SKM-1 treated with dmso at 0.1 percent for 144 hours (cell line): Measurements from ENCODE around the gene CCDC149.

ENCODE experiments used
- DNase-seq: peaks from one replicate; lab custom pipeline; 2025; ENCODE audit not compliant: unreplicated experiment; lab: John Stamatoyannopoulos, UW

CCDC149 gene

DNA sequence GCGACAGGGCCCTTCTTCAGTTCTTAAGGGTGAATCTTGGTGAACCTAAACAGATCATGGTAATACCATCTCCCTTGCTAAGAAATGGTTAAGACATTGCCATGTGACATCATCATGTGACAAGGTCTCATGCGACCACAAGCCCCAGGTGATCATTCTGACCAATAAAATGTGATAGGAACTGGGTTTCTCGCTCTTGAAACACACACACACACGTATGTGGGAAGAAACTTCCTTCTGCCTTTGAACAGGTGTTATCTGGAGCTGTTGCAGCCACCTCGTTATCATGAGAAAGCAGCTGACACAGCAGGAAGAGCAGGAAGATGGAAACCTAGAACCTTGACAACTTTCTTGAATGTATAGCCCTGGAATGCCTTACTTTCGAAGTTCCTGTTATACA, 107.3 kb downstream of the CCDC149 start:
- DNase-seq, result no peak

DNA sequence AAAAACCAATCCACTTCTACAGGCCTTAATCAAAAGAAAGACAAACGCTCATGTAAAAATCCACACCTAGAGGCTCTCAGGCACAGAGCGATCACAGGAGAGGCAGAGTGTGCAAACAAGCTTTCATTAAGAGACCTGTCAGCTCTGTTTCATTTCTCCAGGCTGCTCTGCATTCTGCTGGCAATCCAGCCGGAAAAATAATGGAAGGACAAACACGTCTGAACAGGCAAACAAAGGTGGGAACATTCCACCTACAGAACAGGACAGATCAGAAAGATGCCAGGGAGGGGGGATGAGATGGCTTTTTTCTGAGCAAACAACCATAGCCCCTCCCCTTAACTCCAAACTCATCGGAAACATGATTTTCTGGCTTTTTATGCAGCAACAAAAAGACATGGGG, 107.8 kb downstream of the CCDC149 start:
- DNase-seq, result no peak

DNA sequence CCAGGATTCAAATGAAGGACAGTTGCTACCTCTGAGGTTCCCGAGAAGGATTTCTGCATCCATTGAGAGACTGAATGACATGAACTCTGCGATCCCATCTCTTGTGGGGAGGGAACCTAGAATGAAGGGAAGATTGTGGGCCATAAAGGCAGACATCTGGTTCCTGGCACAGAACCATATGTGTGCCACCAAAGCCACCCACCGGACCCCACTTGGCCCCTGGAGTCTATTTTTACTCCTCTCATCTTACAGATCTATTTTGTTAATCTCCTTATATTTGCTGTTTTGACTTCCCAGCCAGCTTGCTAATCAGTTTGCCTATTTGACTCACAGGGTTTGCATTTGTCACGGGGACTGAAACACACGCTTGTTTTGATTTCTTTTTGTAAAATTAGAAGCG, 110.2 kb downstream of the CCDC149 start:
- DNase-seq, result no peak

DNA sequence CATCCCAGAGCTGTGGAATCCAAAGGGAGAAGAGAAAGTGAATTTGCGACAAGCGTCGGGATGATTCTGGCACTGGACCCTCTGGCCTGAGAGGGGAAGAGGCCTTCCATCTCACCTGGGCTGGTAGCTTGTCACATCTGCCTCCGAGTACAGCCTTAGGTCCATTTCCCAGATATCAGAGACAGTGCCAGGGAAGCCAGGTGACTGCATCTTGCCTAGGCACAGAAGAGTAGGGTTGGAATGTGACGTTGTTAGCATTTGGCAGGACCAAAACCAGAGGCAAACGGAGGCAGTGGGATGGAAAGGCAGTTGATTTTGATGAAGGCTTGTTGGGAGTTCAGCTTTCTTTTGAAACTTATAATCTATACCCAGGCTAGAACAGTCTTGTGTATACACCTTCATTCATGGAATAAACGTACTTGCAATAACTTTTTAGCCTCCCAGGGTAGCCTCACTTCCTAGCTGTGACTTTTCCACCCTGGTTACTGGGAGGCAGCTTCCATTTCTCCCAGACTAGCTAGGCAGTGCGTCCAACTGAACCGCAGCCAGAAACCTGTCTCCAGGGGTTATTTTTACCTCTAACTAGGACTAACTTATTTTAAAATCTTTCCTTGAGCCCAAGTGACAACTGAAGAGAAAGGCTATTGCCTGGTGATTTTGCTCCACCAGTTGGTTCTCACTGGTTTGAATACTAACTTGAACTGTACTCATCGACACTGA, 111.5 kb downstream of the CCDC149 start:
- no peak for DNase-seq

DNA sequence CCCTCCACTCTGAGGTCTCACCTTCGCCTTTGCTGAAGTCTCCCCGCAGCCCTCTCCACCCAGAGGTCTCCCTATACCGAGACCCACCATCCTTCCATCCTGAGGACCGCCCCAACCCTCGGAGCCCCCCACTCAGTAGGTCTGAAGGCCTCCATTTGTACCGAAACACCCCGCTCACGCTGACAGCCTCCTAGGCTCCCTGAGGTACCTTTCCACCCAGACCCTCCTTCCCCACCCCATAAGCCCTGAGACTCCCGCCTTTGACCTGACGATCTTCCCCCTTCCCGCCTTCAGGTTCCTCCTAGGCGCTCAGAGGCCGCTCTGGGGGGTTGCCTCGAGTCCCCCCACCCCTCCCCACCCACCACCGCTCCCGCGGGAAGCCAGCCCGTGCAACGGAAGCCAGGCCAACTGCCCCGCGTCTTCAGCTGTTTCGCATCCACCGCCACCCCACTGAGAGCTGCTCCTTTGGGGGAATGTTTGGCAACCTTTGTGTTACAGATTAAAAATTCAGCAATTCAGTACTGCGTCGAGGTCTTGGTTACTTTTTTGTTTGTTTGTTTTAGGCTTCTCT, 112.4 kb downstream of the CCDC149 start:
- no peak for DNase-seq

DNA sequence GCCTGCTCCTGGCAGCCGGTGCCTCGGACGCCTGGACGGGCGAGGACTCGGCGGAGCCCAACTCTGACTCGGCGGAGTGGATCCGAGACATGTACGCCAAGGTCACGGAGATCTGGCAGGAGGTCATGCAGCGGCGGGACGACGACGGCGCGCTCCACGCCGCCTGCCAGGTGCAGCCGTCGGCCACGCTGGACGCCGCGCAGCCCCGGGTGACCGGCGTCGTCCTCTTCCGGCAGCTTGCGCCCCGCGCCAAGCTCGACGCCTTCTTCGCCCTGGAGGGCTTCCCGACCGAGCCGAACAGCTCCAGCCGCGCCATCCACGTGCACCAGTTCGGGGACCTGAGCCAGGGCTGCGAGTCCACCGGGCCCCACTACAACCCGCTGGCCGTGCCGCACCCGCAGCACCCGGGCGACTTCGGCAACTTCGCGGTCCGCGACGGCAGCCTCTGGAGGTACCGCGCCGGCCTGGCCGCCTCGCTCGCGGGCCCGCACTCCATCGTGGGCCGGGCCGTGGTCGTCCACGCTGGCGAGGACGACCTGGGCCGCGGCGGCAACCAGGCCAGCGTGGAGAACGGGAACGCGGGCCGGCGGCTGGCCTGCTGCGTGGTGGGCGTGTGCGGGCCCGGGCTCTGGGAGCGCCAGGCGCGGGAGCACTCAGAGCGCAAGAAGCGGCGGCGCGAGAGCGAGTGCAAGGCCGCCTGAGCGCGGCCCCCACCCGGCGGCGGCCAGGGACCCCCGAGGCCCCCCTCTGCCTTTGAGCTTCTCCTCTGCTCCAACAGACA, 113.1 kb downstream of the CCDC149 start:
- DNase-seq, result no peak

DNA sequence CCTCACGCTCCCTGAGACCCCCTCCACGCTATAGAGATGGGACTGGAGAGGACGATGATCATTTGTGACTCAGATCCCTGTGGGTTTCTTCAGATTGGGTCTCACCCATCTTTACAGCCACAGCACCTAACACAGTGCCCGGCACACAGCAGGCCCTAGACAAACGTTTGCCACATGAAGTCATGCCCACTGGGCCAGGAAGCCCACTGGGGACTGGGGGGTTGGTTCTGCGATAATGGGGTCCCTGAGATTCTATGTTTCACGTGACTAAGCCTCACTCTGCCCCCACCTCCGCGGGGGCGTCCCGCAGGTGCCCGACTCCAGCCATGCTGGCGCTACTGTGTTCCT, 113.7 kb downstream of the CCDC149 start:
- no peak for DNase-seq

DNA sequence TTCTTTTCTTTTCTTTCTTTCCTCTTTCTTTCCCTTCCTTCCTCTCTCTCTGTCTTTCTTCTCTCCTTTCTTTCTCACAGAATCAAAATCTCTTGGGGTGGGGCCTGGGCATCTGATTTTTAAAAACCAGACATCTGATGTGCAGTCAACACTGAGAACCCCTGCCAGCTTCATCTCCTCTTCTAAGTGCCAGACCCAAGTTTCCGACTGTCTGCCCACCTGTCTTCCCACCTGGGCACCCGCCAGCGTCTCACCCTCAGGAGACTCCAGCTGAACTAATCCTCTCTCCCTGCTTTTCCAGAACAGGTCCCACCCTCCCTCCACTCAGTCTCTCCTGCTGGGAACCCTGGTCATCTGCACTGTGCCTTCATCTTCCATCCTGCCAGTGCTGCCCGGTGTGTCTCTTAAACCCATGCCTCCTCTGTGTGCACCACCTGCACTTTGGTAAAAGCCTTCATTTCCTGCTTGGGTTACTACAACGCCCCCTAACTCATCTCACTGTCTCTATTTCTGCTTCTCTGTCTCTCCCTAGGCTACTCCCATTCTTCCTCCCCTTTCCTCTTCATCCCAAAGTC, 114.7 kb downstream of the CCDC149 start:
- no peak for DNase-seq

DNA sequence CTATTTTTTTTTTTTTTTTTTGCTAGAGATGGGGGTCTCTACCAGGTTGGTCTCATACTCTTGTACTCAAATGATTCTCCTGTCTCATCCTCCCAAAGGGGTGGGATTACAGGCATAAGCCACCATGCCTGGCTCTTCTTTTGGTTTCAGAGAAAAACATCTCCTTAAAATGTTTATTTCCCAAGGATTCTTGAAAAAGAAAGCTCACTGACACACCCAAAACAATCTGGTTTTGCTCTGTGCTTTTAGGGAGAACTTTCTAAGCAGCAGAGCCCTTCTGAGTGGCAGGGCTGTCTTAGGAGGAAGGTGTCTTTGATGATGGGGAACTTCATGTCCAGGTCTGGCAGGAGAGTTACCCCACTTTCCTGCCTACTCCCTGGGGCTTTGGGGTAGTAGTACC, 116.2 kb downstream of the CCDC149 start:
- no peak for DNase-seq

DNA sequence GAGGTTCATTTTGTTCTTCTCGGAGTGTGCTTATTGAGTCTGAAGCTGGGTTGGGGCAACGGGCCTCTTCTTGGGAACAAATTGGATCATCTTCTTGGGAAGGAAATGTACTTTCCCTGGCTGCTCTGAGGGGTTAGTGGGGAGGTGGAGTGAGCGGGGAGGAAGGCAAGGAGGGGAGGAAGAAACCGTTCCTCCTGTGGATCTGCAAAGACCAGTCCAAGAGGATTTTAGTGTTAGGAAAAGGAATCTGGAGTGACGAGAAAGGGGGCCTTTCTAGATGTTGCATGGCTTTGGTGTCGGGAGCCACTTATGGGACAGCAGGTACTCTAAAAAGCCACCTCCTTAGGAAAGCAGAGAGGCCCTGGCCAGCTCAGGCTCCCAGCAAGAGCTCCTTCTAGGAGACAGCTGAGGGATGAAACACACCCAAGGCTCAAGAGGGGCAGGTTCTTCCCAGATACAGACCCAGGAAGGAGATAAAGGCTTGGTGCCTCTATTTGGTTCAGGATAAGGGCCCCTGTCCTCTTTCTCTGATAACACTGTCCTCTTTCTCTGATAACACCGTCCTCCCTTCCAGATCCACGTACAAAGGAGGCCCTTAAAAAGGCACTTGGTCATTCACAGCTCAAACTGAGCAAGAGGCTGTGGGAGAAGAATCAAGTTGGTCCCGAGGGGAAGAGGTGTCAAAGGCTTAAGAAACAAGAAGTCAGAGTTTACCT, 117.0 kb downstream of the CCDC149 start:
- no peak for DNase-seq

DNA sequence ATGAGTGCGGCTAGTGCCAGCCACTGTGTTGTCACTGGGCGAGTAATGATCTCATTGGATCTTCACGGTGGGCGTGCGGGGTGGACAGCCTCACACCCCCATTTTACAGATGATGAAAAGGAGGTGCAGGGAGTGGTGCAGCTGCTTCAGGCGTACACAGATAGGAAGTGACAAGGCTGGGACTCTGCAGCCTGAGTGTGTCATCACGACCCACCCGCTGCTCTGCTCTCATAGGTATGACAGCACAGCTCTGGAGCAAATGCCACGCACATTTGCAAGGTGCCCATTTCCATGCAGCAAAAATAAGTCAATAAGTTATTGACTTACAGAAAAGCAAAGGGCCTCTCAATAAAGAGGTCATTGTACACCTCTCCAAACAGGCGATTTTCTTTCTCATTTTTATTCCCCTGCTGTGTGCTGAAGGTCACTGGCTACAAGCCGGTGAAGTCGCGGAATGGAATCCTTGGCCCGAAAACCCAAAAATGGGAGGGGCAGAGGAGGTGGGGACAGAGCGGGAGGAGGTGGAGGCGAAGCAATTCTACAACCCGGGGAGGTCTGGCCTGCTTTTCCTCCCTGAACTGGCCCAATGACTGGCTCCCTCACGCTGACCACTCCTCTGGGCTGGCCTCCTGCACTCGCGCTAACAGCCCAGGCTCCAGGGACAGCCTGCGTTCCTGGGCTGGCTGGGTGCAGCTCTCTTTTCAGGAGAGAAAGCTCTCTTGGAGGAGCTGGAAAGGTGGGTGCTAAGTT, 117.8 kb downstream of the CCDC149 start, which contains the start of gene SOD3:
Gene SOD3, plus strand, starts transcription at position 658 of the 750 bp plus-strand sequence. CDS start 3,949 bp downstream, outside the sequence.
- no peak for DNase-seq

DNA sequence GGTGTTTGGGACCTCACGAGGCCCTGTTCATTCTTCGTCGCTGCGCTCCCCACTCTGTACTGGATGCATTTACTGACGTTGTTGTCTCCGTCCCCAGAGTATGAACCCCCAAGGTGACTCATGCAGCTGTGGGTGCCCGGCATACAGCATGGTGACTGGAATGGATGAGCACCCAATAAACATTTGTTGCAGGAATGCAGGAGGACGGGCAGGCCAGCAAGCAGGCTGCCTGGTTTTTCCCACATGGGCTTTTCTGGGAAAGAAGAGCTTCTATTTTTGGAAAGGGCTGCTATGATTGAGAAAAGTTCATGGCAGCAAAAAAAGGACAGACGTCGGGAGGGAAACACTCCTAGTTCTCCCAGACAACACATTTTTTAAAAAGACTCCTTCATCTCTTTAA, 118.4 kb downstream of the CCDC149 start:
- no peak for DNase-seq

DNA sequence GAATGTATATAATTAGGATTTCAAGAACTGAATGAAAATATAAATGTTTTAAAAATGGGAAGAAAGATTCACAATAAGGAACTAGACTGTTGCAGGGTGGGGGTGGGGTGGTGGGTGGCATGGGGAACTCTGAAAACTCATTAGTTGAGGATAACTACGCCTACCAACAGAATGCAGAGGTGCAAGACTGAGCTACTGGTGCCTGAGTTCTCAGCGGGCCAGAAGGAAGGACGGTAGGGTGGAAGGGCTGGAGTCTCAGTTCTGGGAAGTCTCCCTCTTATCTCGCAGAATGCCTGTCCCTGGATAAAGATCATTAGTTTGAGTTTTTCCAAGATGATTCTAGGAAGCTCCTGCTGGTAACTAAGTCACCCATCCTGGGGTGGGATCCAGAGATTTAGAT, 118.8 kb downstream of the CCDC149 start:
- no peak for DNase-seq

DNA sequence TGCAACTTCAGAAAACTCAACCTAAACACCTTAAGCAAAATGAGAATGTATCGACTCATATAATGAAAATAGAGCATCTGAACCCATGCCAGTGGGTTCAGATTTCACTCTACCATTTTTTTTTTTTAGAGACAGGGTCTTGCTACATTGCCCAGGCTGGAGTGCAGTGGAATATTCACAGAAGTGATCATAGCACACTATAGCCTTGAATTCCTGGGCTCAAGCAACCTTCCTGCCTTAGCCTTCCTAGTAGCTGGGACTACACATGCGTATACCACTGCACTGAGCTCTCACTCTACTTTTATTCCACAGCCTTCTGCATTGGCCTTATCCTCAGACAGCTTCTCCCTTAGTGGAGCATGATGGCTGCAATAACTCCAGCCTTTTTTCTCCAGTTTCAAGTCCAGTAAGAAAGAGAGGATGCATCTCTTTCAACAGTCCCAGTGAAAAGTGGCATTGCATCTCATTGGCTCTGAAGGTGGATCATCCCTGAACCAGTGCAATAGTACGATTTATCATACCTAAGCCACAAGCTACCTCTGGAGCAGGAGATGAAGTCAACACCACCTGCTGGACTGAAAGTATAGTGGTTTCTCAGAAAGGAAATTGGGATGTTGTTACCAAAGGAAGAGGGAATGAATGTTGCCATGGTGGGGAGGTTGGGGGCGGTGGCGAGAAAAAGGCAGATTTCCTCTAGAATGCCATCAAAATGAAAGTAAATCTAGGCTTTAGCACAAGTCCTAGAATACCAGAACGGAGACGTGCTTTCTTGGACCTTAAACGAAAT, 119.4 kb downstream of the CCDC149 start:
- DNase-seq, result no peak

DNA sequence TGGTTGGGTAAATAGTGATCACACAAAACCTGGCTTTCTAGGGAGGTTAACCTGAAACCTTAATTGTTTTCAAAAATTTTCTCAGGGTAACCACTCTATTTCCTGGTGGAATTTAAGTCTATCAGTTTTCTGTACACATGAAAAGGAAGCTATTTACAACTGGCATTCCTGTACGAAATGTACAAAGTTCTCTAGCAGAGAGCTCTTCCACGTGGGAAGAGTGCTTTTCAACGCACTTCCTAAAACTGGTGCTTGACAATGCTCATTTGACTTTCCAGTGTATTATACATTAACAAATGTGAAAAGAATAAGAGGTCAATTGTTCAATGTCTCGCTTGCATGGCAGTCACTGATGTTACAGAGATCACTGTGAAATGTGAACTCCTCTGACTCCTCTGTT, 120.3 kb downstream of the CCDC149 start:
- DNase-seq, result no peak

DNA sequence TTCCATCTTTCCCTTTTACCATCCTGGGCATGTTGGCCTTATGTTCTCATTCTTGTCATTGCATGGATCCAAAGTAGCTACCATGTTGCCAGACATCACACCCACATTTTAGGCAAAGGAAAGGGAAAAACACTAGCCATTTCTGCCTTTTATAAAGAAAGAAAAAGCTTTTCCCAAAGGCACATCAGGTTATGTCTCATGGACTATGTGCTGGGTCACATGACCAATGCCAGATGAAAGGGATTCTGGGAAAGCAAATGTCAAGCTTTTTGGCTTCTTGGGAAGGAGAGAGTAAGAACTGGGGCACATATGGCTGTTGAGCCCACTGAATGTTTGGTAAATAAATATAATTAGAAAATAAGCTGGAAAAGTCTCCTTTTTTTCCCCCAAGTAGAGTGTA, 121.8 kb downstream of the CCDC149 start:
- DNase-seq, result no peak

DNA sequence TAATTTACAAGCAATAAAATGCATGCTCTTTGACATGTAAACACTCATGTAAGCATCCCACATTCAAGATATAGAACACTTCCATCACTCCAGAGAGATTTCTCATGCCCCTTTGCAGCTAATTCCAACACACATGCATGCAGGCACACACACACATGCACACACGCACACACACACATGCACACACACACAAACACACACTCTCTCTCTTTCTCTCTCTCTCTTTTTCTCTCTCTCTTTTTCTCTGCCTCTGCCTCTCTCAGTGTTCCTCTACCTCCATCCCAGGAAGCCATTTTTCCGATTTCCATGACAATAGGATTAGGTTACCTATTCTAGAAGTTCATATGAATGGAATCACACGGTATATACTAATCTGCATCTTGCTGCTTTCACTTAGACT, 129.3 kb downstream of the CCDC149 start:
- DNase-seq, result no peak

DNA sequence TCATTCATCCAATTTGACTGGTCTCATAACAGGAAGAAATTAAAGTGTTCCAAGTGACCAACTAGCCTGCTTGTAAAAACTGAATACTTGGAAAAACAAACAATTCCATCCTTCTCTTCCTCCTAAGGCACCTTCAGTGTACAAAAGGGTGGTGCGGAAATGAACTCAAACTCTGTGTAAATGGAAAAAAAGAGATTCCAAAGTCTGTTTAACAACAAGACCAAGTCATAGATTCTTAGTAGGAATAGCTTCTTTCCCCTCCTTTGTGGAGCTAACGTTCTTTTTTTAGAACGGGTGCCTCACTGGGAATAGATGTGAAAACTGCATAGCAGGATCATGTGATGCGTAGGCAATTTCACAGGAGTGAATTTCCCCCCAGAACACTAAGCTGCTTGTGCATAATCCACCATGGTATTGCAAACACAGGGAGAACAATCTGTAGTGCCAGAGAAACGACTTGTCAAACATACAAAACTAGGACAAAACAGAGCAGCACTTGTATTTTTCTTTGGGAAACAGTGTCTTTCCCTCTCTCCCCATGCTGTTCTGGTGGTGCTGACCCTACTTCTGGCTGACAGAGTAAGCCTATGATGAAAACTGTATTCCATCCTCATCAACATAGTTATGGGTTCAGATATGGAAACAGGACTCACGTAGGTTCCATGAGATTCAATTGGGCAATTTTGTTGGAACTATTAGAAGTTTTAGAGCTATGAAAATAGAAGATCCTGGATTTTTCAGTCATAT, 130.7 kb downstream of the CCDC149 start:
- no peak for DNase-seq

DNA sequence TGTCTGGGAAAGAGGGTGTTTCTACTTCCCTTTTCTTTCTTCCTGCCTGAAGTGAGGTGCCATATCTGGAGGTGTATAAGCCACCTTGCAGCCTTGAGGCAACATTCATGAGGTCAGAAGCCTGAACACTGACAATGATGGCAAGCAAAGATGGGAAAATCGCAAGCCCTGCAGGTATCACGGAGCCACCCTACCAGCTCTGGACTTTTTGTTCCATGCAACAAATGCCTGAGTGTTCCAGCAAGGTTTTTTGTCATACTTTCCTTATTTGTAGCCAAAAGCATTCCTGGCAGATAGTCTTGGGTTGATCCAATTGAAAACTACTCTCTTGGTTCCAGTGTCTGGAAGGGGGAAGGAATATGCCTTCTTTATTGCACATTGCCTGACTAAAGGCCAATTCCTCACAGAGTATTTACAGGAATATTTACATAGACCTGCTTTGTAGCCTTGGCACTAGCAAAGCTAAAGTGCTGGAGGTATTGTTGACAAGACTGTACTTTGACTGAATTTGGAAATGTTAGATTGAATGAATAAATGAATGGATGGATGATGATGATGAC, 131.8 kb downstream of the CCDC149 start:
- DNase-seq, result no peak
